ENCODE measurements around the gene YIF1A.
"Not testable (repeated sequence)": the region's sequence is repeated elsewhere in the genome, so short reads cannot be mapped to it uniquely, and the experiment has no call there.

Gene YIF1A

DNA sequence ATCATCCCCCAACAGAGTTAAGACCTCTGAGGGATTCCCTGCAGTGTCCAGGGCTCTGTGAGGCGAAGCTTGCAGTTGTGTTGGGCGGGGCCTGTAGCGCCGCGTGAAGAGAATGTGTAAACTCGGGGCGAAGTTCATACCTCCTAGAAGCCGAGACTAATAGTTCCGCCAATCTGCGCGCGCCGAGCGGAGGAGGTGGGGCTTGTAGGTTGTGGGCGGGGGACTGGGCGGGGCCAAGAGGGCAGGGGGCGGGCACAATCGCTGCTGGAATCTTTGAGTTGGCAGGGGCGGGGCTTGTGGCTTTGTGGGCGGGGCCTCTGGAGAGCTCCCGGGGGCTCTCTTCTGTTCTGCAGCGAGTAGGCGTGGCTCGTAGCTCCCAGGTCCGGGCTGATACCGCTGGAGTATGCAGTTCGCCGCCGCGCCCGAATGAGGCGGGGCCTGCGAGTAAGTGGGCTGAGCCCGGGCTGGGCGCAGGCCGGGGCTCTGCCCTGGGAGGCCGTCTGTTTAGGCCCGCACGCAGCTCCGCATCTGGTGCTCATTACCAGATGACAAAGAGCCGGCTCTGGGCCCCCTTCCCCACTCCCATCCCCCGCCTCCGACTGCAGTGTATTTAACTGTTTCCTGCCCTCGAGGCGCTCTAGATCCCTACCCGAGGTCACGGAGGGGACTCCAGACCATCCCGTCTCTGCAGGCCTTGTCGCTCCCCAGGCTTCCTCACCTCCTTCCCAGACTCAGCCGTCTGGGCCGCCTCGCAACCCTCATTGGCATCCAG lies 23.8 kb upstream of the YIF1A start:
- H3K4me3 ChIP-seq (ENCODE audit: low read depth, low read length): peak overlapping the region; percentile 62
- peak; percentile 98 for DNase-seq (ENCODE audit: low read depth)

DNA sequence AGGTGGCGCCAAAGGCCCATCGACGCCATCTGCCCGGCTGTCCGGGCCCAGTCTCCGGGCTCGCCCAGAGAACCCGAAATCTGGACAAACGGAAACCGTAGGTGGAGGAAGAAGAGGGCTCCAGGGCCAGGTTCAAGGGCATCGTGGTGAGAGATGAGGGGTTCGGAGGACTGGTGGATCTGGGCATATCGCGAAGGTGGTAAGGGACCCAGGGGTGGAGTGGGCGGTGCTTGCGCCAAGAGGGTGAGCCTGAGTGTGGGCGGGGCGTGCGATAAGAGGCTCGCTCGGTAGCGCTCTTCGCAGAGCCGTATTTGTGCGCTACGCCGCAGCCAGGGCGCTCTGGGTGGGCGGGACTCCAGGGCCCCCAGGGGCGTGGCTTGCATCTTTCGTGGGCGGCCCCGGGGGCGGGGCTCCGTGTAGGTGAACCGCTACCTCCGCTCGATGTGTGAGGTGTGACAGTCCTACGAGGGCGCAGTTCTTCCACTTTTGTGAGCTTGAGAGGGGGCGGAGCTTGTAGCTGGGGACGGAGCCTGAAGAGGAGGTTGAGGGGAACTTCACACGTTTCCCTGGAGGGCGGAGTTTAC lies 23.1 kb upstream of the YIF1A start:
- peak overlapping the region; percentile 55 for H3K4me3 ChIP-seq (ENCODE audit: low read depth, low read length)
- DNase-seq (ENCODE audit: low read depth): peak; percentile 81

DNA sequence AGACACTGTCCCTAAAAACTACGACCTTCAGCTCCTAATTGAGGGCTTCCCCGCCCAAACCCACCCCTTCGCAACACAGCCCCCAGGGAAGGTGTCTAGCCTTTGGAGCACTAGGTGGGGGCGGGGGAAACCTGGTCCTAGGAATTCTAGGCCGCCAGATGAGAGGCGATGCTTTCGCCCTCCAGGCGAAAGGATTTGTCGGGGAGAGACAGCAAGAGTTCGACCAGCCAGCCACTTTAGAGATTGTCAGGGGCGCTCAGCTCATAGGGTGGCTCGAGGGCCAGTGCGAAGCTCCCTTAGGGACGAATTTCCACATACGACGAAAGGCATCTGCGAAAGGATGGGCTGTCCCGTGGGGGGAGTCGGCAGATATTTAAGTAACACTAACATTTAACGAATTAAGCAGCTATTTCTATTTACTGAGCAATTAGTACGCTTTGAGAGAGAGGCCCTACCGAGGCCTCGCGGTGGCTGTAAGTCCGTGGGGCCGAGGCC lies 22.6 kb upstream of the YIF1A start:
- DNase-seq (ENCODE audit: low read depth): no peak
- H3K4me3 ChIP-seq (ENCODE audit: low read depth, low read length): peak overlapping the region; percentile 55

DNA sequence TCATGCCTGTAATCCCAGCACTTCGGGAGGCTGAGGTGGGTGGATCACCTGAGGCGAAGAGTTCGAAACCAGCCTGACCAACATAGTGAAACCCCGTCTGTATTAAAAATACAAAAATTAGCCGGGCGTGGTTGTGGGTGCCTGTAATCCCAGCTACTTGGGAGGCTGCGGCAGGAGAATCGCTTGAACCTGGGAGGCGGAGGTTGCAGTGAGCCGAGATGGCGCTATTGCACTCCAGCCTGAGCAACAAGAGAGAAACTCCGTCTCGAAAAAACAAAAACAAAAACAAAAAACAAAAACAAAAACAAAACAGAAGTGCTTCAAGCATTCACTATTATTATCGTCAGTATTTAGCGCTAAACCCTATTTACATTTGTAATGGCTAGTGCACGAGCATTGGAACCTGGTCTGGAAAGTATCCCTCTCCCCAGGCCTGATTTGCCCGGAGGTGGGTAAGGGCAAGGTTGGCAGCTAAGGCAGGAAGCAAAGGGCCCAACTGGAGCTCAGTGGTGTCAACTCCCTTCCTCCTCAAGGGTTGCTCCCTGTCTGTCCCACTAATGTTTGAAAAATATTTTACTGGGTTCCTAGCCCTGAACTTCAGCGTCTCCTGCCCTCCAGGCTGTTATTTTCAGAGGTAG lies 22.0 kb upstream of the YIF1A start:
- H3K4me3 ChIP-seq (ENCODE audit: low read depth, low read length); DNase-seq (ENCODE audit: low read depth): not testable (repeated sequence)

DNA sequence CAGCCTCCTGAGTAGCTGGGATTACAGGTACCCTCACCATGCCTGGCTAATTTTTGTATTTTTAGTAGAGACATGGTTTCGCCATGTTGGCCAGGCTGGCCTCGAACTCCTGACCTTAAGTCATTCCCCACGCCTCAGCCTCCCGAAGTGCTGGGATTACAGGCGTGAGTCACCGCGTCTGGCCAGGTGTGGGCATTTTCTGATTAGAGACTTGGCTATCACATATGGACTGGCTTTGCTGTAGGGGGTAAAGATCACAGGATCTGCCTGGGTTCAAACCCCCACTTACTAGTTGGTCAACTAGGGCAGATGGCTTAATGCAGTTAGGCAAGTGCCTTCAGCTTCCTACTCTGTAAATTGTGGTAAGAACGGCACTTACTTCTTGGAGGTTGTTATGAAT lies 21.4 kb upstream of the YIF1A start:
- no peak for DNase-seq (ENCODE audit: low read depth)
- no peak overlapping the region for H3K4me3 ChIP-seq (ENCODE audit: low read depth, low read length)

DNA sequence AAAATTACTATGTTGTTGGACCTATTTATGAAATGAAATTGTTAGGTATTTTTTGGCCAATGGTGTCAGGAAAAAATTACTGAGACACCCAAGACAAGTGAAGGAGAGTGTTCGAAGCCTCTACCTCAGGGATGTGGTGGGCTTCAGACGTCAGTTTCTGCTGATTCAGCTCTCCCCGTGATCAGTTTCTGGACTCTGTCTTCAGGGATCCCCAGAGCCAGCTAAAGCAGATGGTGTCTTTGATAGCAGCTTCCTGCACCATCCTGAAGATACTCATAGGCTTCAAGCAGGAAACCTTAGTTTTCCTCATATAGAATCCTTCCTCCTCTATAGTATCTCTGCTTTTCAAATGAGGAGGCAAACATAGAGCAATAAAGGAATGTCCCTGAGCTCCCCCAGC lies 20.5 kb upstream of the YIF1A start:
- no peak for DNase-seq (ENCODE audit: low read depth)

DNA sequence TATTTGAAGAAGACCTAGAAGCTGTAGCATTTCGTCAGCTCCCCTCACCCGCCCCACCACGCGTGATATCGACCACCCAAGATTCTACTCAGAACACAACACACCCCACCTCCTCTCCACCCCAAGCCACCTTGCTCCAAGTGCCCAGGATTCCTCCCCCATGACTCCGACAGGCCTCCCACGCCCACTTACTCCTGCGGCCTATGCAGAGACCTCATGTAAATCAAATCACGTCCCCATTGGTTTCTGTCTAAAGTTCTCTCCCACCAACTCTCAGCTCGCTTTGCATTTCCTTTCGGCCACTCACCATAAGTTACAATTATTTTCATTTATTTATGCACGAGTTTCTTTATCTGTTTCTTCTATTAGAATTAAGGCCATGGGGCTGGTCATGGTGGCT lies 13.7 kb upstream of the YIF1A start:
- H3K4me3 ChIP-seq (ENCODE audit: low read depth, low read length): no peak overlapping the region
- DNase-seq (ENCODE audit: low read depth): no peak

More for the DNA sequence above, 20.5 kb upstream of the YIF1A start:
- no peak overlapping the region for H3K4me3 ChIP-seq (ENCODE audit: low read depth, low read length)

DNA sequence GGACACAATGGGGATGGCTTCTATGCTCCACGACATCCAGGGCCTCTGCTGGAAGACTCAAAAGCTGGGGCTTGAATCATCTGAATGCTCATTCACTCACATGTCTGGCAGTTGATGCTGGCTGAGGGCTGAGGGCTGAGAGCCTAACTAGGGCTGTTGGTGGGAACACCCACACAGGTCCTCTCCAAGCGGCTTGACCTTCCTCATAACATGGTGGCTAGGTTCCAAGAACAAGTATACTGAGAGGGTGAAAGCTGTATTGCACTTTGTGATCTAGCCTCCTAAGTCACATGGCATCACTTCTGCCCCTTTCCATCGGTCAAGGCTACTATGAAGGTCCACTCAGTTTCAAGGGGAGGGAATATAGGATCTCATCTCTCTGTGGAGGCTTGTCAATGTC lies 10.2 kb upstream of the YIF1A start:
- no peak overlapping the region for H3K4me3 ChIP-seq (ENCODE audit: low read depth, low read length)
- DNase-seq (ENCODE audit: low read depth): no peak

DNA sequence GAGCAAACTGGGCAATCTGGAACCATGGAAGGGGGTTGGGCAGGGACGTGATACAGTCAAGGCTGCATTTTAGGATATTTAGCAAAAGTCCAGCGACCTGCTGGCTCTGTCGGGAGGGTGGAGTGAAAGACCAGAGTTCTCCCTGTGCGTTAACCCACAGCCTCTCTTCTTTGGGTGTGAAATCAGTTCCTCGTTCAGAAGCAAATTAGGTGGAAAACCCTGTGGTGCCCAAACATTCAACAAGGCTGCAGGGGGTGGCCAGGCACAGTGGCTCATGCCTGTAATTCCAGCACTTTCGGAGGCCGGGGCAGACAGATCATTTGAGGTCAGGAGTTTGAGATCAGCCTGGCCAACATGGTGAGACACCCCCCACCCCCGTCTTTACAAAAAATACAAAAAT lies 8.7 kb upstream of the YIF1A start:
- H3K4me3 ChIP-seq (ENCODE audit: low read depth, low read length): no peak overlapping the region
- no peak for DNase-seq (ENCODE audit: low read depth)

DNA sequence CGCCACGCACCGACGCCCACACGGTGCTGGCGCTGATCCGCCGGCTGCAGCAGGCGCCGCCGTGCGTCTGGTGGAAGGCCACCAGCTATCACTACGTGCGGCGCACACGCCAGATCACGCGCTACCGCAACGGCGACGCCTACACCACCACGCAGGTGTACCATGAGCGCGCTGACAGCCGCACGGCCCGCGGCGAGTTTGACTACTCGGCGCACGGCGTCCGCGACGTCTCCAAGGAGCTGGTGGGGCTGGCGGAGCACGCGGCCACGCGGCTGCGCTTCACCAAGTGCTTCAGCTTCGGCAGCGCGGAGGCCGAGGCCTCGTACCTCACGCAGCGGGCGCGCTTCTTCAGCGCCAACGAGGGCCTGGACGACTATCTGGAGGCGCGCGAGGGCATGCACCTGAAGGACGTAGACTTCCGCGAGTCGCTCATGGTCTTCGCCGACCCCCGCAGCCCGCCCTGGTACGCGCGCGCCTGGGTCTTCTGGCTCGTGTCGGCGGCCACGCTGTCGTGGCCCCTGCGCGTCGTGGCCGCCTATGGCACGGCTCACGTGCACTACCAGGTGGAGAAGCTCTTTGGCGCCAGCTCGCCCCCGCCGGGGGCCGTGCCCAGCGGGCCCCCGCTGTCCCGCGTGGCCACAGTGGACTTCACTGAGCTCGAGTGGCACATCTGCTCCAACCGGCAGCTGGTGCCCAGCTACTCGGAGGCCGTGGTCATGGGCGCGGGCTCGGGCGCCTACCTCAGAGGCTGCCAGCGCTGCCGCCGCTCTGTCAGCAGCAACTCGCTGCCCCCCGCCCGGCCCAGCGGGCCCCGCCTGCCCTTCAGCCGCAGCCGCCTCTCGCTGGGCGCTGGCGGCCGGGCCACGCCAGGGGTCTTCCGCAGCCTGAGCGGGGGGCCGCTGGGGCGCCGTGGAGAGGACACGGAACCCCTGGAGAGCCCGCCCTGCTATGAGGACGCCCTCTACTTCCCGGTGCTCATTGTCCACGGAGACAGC lies 6.0 kb upstream of the YIF1A start:
- no peak for DNase-seq (ENCODE audit: low read depth)
- H3K4me3 ChIP-seq (ENCODE audit: low read depth, low read length): no peak overlapping the region

DNA sequence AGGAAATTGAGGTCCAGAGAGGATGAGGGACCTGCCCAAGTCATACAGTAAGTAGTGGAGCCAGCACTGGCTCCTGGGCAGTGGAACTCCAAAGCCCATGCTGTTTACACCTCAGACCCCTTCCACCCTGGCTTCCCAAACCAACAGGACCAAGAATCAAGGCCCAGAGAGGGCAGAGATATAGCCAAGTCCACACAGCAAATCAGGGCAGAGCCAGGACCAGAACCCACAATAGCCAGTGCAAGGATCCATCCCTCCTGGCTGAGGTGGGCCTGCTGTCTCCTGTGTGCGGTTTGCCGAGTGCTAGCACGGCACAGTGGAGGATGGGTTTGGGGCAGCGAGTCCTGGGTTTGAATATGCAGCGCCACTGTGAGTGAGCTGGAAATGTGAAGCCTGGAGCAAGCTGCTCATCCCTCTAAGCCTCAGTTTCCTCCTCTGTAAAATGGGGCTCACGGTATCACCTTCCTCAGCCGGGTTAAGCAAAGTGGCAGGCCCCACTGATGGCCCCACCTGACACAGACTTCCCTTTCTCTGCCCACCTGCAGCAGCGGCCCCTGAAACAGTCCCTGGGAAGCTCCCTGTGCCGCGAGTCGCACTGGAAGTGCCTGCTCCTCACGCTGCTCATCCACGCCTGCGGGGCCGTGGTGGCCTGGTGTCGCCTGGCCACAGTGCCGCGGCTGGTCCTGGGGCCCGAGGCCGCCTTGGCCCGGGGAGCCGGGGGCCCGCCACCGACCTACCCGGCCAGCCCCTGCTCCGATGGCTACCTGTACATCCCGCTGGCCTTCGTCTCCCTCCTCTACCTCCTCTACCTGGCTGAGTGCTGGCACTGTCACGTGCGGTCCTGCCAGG lies 5.1 kb upstream of the YIF1A start:
- no peak for DNase-seq (ENCODE audit: low read depth)
- no peak overlapping the region for H3K4me3 ChIP-seq (ENCODE audit: low read depth, low read length)

DNA sequence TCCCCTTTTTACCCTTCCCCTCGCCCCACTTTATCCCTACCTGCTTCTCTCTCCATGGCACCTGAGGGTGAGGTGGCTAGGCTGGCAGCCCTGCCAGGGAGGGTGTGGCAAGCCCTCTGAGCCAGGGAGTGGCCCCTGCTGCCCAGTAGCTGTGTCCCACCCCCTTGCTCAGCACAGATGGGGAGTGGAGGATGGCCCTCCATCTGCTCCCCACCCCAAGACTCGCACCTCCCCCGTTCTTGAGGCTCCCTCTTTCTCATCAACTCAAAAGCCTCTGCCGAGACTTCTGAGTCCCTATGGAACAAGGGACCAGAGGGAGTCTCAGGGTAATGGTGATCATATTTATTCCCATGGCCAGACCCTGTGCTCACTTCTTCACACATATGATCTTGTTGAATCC lies 4.4 kb upstream of the YIF1A start:
- DNase-seq (ENCODE audit: low read depth): no peak

DNA sequence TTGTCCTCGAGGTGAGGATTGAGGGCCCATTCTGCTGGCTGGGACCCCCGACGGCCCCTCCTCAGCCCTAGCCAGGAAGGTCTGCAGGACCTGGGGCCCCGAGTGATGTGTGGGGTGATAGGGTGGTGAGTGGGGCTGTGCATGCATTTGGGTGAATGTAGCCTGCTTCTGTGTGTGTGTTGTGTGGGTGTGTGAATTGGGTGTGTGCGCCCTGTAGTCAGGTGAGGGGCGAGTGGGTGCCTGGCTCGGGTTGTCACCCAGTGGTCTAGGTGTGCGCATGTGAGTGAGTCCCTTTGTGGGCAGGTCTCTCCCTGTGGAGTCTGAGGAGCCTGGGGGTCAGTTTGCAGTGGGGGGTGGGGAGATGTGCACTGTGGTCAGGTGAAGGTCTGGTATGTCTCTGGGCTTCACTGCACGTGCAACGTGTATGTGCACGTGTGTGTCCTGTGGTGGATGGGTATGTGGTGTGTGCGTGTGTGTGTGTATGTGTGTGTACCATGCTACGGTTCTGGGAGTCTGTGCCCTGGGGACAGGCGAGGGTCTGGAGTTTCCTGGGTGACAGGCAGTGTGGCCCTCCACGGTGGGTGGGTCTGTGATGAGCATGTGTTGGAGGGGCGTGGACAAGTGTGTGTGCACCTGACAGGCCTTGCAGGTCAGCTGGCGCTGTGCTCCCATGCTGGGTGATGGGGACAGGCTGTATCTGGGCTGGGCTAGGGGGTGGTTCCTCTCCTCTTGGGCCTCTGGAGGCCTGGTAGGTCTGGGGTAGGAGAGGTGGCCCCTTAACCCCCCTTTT lies 3.8 kb upstream of the YIF1A start:
- no peak for DNase-seq (ENCODE audit: low read depth)
- no peak overlapping the region for H3K4me3 ChIP-seq (ENCODE audit: low read depth, low read length)

More for the DNA sequence above, 4.4 kb upstream of the YIF1A start:
- no peak overlapping the region for H3K4me3 ChIP-seq (ENCODE audit: low read depth, low read length)

DNA sequence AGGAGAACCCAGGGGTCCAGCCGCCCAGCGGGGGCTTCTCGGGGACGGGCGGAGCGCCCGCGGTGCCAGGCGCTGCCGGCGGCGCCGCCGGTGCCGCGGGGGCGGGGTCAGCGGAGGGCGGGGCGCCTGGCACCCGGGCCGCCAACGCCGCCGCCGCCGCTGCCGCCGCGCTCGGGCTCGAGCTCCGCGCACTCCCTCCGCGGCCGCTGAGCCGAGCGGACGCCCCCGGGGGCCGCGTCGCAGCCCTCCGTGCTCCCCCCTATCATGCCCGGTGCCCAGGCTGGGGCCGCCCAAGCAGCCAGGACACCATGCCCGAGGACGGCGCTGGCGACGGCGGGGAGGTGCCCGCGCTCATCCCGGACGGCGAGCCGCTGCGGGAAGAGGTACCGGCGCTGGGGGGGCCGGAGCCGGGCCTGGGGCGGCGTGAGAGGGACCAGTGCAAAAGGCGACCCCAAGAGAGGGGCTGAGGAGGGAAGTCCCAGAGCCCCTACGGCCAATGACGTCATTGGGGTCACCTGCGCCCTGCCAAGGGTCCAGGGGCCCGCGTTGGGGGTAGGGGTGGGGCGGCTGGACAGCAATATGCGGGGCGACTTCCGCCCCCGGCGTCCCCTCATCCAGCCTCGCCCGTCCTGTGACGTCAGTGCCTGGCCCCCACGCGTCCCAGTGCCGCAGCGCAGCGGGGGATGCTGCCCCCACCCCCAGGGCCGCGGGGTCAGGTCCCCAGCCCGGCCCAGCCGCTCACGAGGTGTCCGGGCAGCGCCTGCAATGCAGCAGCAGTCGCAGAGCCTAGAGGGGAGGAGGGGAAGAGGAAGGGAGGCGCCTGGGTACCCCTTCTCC lies 3.0 kb upstream of the YIF1A start, which contains the start of gene TMEM151A:
TSS of gene TMEM151A (plus strand) at position 189 of the 837 bp plus-strand sequence. CDS start at position 309, 120 bp downstream.
- H3K4me3 ChIP-seq (ENCODE audit: low read depth, low read length): peak within 1 kb of the TSS; percentile 39
- DNase-seq (ENCODE audit: low read depth): no peak

DNA sequence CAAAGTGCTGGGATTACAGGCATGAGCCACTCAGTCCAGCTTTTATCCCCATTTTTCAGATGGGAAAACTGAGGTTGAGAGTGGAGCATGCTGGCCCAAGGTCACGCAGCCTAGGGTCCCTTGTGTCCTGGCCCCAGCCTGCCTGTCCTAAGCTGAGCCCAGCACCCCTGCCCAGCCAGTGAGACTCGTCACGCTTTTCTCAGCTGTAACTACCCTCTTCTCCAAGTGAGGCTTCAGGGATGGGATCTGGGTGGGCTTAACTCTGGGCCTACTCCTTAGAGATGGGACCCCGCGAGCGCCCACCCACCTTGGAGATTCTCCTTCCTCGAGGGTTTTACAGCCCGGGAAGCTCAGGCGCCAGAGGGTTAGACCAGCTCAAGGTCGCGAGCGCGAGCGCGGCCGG lies 2.4 kb upstream of the YIF1A start:
- no peak for DNase-seq (ENCODE audit: low read depth)
- peak overlapping the region; percentile 20 for H3K4me3 ChIP-seq (ENCODE audit: low read depth, low read length)

DNA sequence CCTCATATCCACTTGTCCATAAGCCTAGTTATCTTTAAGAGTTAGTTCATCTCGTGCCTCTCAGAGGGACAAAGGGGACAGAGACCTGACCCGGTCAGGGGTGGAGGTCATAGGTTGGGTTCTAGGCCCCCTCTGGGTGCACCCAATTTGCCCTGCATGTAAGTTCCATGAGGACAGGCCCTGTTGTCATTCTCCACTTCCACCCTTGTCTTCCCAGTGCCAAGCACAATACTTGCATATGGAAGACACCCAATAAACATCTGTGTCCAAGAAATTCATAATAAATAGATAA lies 1.3 kb upstream of the YIF1A start:
- DNase-seq (ENCODE audit: low read depth): no peak
- H3K4me3 ChIP-seq (ENCODE audit: low read depth, low read length): no peak overlapping the region

Data from skeletal muscle cell (primary cell).